ENCODE data around the gene LCLAT1. TPM values are rescaled to one million over a fixed set of nuclear protein-coding genes. Genes with fewer than 3 reads are reported as not detected.
A peak's percentile ranks its signal among the peaks of the same experiment; 100 is the strongest.

The LCLAT1 gene
- total RNA-seq, 1 experiment from 2014 or later, result 32.9 TPM

DNA sequence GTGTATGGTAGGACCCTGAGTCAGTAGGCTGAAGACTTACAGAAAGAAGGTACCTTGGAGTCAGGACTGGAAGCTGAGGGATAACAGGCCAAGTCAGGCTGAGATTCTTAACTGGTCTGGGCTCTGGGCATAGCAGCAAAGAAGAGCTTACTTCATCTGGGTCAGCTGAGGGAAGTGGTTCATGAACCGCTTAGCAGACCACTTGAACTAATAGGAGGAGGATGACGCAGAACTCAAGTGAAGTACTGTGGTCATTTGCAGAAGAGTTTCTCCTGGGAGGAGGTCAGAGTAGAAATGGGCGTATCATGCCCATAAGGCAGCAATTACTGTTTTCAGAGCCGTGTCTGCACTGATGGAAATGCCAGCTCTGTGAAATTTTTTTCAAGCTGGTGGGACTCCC lies 164.5 kb downstream of the LCLAT1 start:
- no peak overlapping the region for H3T11ph ChIP-seq (ENCODE audit: low read length)
- no peak overlapping the region for H3K4ac ChIP-seq (ENCODE audit: low read depth, low read length)
- H3K14ac ChIP-seq (ENCODE audit: insufficient read depth, low read length), result no peak overlapping the region
- H3K79me1 ChIP-seq (ENCODE audit: insufficient read depth, low read depth, low read length, poor library complexity, severe bottlenecking), result no peaks in the 10 kb centered on the region
- no peak overlapping the region for H2BK15ac ChIP-seq (ENCODE audit: low read depth, low read length)
- no peak overlapping the region for H4K5ac ChIP-seq (ENCODE audit: insufficient read length, low read depth, low read length)
- H4K8ac ChIP-seq (replicated peaks; ENCODE audit: insufficient read length, low read depth, low read length), result no peak overlapping the region
- H3K56ac ChIP-seq (ENCODE audit: insufficient read length, low read depth, low read length), result no peak overlapping the region
- H2BK120ac ChIP-seq (ENCODE audit: low read depth, low read length, poor library complexity, severe bottlenecking), result no peak overlapping the region
- H3K23me2 ChIP-seq (ENCODE audit: insufficient read length, low read depth, low read length, poor library complexity, severe bottlenecking), result no peaks in the 10 kb centered on the region
- H2BK12ac ChIP-seq (ENCODE audit: insufficient read length, low read depth, low read length), result no peak overlapping the region
- no CpG with 5 or more reads among the region's 4 CpGs for WGBS (ENCODE audit: extremely low coverage, insufficient read length, low lambda C conversion rate)
- no peak overlapping the region for H2BK20ac ChIP-seq (ENCODE audit: low read depth, low read length, poor library complexity, severe bottlenecking)
- no peaks in the 10 kb centered on the region for H4K20me1 ChIP-seq (ENCODE audit: control insufficient read depth, insufficient read depth, insufficient read length)
- TF ChIP-seq, protein P1, sequence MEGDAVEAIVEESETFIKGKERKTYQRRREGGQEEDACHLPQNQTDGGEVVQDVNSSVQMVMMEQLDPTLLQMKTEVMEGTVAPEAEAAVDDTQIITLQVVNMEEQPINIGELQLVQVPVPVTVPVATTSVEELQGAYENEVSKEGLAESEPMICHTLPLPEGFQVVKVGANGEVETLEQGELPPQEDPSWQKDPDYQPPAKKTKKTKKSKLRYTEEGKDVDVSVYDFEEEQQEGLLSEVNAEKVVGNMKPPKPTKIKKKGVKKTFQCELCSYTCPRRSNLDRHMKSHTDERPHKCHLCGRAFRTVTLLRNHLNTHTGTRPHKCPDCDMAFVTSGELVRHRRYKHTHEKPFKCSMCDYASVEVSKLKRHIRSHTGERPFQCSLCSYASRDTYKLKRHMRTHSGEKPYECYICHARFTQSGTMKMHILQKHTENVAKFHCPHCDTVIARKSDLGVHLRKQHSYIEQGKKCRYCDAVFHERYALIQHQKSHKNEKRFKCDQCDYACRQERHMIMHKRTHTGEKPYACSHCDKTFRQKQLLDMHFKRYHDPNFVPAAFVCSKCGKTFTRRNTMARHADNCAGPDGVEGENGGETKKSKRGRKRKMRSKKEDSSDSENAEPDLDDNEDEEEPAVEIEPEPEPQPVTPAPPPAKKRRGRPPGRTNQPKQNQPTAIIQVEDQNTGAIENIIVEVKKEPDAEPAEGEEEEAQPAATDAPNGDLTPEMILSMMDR (conservative IDR thresholded peaks at IDR 0.05), result no peak
- Mint-ChIP-seq H3K9me3 (0 out of 5 replicates have a peak, but pooled peaks cover 0 to 1% of the 10 kb centered on the region in 2 experiments), H3K36me3 (ENCODE audit: insufficient read depth in 1 of 3, low read depth in 3 of 3) (peaks cover 2 to 14% (median 7%) of the 10 kb centered on the region in 3 experiments; a peak in 4 of 7 replicates), H3K27ac (peak overlapping the region in 2 of 3 experiments; percentile 50 to 76; a peak in 4 of 7 replicates), H3K4me1 (peaks cover 43 to 56% of the 10 kb centered on the region in 2 experiments), H3K4me3 (no peak overlapping the region), H3K27me3 (ENCODE audit: low read depth) (no peaks in the 10 kb centered on the region)
- H3K4me1 ChIP-seq (ENCODE audit: insufficient read depth, low read length), result peaks cover 5% of the 10 kb centered on the region; the same call in 1 of the 2 replicates
- no peak overlapping the region for H3K18ac ChIP-seq (ENCODE audit: insufficient read length, low read depth, low read length)
- no peak overlapping the region for H2AK5ac ChIP-seq (ENCODE audit: insufficient read length, low read length)
- no peak overlapping the region for H3K27ac ChIP-seq (ENCODE audit: insufficient read length, low read depth, low read length)
- H2AFZ ChIP-seq (ENCODE audit: low read length), result no peak overlapping the region
- no peaks in the 10 kb centered on the region for H3K27me3 ChIP-seq (ENCODE audit: insufficient read depth, low read length)
- H3K79me2 ChIP-seq (ENCODE audit: insufficient read depth, low read length), result no peaks in the 10 kb centered on the region
- H3K9ac ChIP-seq (ENCODE audit: extremely low read depth, insufficient read length, low read length), result no peak overlapping the region
- no peaks in the 10 kb centered on the region for H3K9me3 ChIP-seq (ENCODE audit: control insufficient read depth, low read depth, low read length)
- H4K91ac ChIP-seq (ENCODE audit: insufficient read length, low read depth, low read length), result no peak overlapping the region
- no peak overlapping the region for H2BK5ac ChIP-seq (ENCODE audit: insufficient read length, low read length)
- no peak overlapping the region for H3K23ac ChIP-seq (ENCODE audit: insufficient read length, low read depth, low read length)
- no peak overlapping the region for H3K4me2 ChIP-seq (ENCODE audit: insufficient read depth, insufficient read length, low read length)
- DNase-seq, result no peak

Measured in H9 (cell line).